ENCODE data around the gene RMND1. TPM values are rescaled to one million over a fixed set of nuclear protein-coding genes. Genes with fewer than 3 reads are reported as not detected.

Gene RMND1
- total and polyA plus RNA-seq, 2 experiments from 2014 or later = 29.9 to 30.6 TPM

GRCh38 chr6:151437401-151437800 lies 14.5 kb downstream of the RMND1 start:
- H3K79me2 ChIP-seq (ENCODE audit: insufficient read depth) = peaks cover 86% of the 10 kb centered on the region
- H3K4me3 ChIP-seq = no peak overlapping the region
- no peaks in the 10 kb centered on the region for H4K20me1 ChIP-seq (ENCODE audit: insufficient read depth)
- DNase-seq = peak; percentile 51
- peaks cover 12% of the 10 kb centered on the region for H3K36me3 ChIP-seq (ENCODE audit: low read depth)
- peak overlapping the region; percentile 27; the same call in 1 of the 2 replicates for H3K9ac ChIP-seq
- TF ChIP-seq EZH2phosphoT487 (IDR thresholded peaks at IDR 0.05; ENCODE audit: insufficient read depth, low read depth) (no peak), EZH2 (IDR thresholded peaks at IDR 0.05; ENCODE audit: insufficient read depth, poor library complexity, severe bottlenecking) (no peak)
- H3K4me1 ChIP-seq (ENCODE audit: insufficient read depth) = peaks cover 34% of the 10 kb centered on the region
- peak overlapping the region; percentile 83 for H3K27ac ChIP-seq
- in situ Hi-C loops (cut with MboI) = no loop called here
- no peaks in the 10 kb centered on the region for H3K27me3 ChIP-seq (replicated peaks; ENCODE audit: insufficient read depth)
- H3K9me2 ChIP-seq (ENCODE audit: insufficient read depth) = no peaks in the 10 kb centered on the region
- no peak overlapping the region for H2AFZ ChIP-seq
- peaks cover 37% of the 10 kb centered on the region for H3F3A ChIP-seq (ENCODE audit: insufficient read depth)
- peak overlapping the region; percentile 44 for H3K4me2 ChIP-seq (ENCODE audit: unreplicated experiment)
- no peaks in the 10 kb centered on the region for H3K9me3 ChIP-seq (ENCODE audit: low read depth)

GRCh38 chr6:151436802-151437201 lies 15.1 kb downstream of the RMND1 start:
- no peaks in the 10 kb centered on the region for H3K27me3 ChIP-seq (replicated peaks; ENCODE audit: insufficient read depth)

GRCh38 chr6:151436300-151436699 lies 15.6 kb downstream of the RMND1 start:
- in situ Hi-C loops (cut with MboI) = no loop called here
- H3K79me2 ChIP-seq (ENCODE audit: insufficient read depth) = peaks cover 80% of the 10 kb centered on the region

More at GRCh38 chr6:151436802-151437201, 15.1 kb downstream of the RMND1 start:
- no peaks in the 10 kb centered on the region for H4K20me1 ChIP-seq (ENCODE audit: insufficient read depth)
- peak overlapping the region; percentile 83 for H3K27ac ChIP-seq
- peaks cover 37% of the 10 kb centered on the region for H3F3A ChIP-seq (ENCODE audit: insufficient read depth)
- peaks cover 85% of the 10 kb centered on the region for H3K79me2 ChIP-seq (ENCODE audit: insufficient read depth)
- no peak overlapping the region for H3K4me3 ChIP-seq
- in situ Hi-C loops (cut with MboI) = no loop called here
- DNase-seq = peak; percentile 87
- TF ChIP-seq EZH2 (IDR thresholded peaks at IDR 0.05; ENCODE audit: insufficient read depth, poor library complexity, severe bottlenecking) (no peak), EZH2phosphoT487 (IDR thresholded peaks at IDR 0.05; ENCODE audit: insufficient read depth, low read depth) (no peak)
- peak overlapping the region; percentile 27; the same call in 1 of the 2 replicates for H3K9ac ChIP-seq
- peaks cover 14% of the 10 kb centered on the region for H3K36me3 ChIP-seq (ENCODE audit: low read depth)
- H3K4me2 ChIP-seq (ENCODE audit: unreplicated experiment) = peak overlapping the region; percentile 44
- H3K9me3 ChIP-seq (ENCODE audit: low read depth) = no peaks in the 10 kb centered on the region
- peaks cover 34% of the 10 kb centered on the region for H3K4me1 ChIP-seq (ENCODE audit: insufficient read depth)
- no peaks in the 10 kb centered on the region for H3K9me2 ChIP-seq (ENCODE audit: insufficient read depth)
- no peak overlapping the region for H2AFZ ChIP-seq

GRCh38 chr6:151434369-151434768 lies 17.6 kb downstream of the RMND1 start:
- DNase-seq = no peak
- Histone ChIP-seq H3K36me3 (ENCODE audit: low read depth) (peaks cover 25% of the 10 kb centered on the region), H3K27me3 (replicated peaks; ENCODE audit: insufficient read depth) (no peaks in the 10 kb centered on the region), H3K4me2 (ENCODE audit: unreplicated experiment) (no peak overlapping the region), H3K79me2 (ENCODE audit: insufficient read depth) (peaks cover 61% of the 10 kb centered on the region), H4K20me1 (ENCODE audit: insufficient read depth) (no peaks in the 10 kb centered on the region), H3K4me3 (no peak overlapping the region), H3K4me1 (ENCODE audit: insufficient read depth) (peaks cover 20% of the 10 kb centered on the region), H3K9me2 (ENCODE audit: insufficient read depth) (no peaks in the 10 kb centered on the region), H2AFZ (no peak overlapping the region), H3K9me3 (ENCODE audit: low read depth) (no peaks in the 10 kb centered on the region), H3F3A (ENCODE audit: insufficient read depth) (peaks cover 27% of the 10 kb centered on the region), H3K9ac (no peak overlapping the region), H3K27ac (no peak overlapping the region)
- in situ Hi-C loops (cut with MboI) = no loop called here
- TF ChIP-seq EZH2 (IDR thresholded peaks at IDR 0.05; ENCODE audit: insufficient read depth, poor library complexity, severe bottlenecking) = no peak
- TF ChIP-seq EZH2phosphoT487 (IDR thresholded peaks at IDR 0.05; ENCODE audit: insufficient read depth, low read depth) = no peak
- WGBS, 2 experiments (ENCODE audit: low coverage in 1 of 2, low lambda C conversion rate in 2 of 2, missing lambda C conversion rate in 2 of 2) = 21 to 30% methylated on average over 2 of the region's 2 CpGs

More at GRCh38 chr6:151436300-151436699, 15.6 kb downstream of the RMND1 start:
- WGBS, 2 experiments (ENCODE audit: low coverage in 1 of 2, low lambda C conversion rate in 2 of 2, missing lambda C conversion rate in 2 of 2) = 33 to 35% methylated on average over 3 of the region's 3 CpGs
- Histone ChIP-seq H4K20me1 (ENCODE audit: insufficient read depth) (no peaks in the 10 kb centered on the region), H3F3A (ENCODE audit: insufficient read depth) (peaks cover 37% of the 10 kb centered on the region), H3K4me3 (no peak overlapping the region), H3K9me3 (ENCODE audit: low read depth) (no peaks in the 10 kb centered on the region), H3K27ac (peak overlapping the region; percentile 83), H3K4me2 (ENCODE audit: unreplicated experiment) (peak overlapping the region; percentile 44), H3K9me2 (ENCODE audit: insufficient read depth) (no peaks in the 10 kb centered on the region), H3K27me3 (replicated peaks; ENCODE audit: insufficient read depth) (no peaks in the 10 kb centered on the region), H3K4me1 (ENCODE audit: insufficient read depth) (peaks cover 32% of the 10 kb centered on the region), H3K36me3 (ENCODE audit: low read depth) (peaks cover 14% of the 10 kb centered on the region), H2AFZ (no peak overlapping the region), H3K9ac (0 out of 2 replicates have a peak overlapping the region, but pooled peaks have one; percentile 17)
- no peak for TF ChIP-seq EZH2 (IDR thresholded peaks at IDR 0.05; ENCODE audit: insufficient read depth, poor library complexity, severe bottlenecking)
- no peak for TF ChIP-seq EZH2phosphoT487 (IDR thresholded peaks at IDR 0.05; ENCODE audit: insufficient read depth, low read depth)
- DNase-seq = peak; percentile 28

GRCh38 chr6:151432651-151433050 lies 19.3 kb downstream of the RMND1 start:
- no peak overlapping the region for H2AFZ ChIP-seq
- in situ Hi-C loops (cut with MboI) = no loop called here

More at GRCh38 chr6:151432651-151433050, 19.3 kb downstream of the RMND1 start:
- TF ChIP-seq EZH2 (IDR thresholded peaks at IDR 0.05; ENCODE audit: insufficient read depth, poor library complexity, severe bottlenecking) (no peak), EZH2phosphoT487 (IDR thresholded peaks at IDR 0.05; ENCODE audit: insufficient read depth, low read depth) (no peak)
- H3K79me2 ChIP-seq (ENCODE audit: insufficient read depth) = peaks cover 43% of the 10 kb centered on the region
- no peaks in the 10 kb centered on the region for H4K20me1 ChIP-seq (ENCODE audit: insufficient read depth)
- H3K4me1 ChIP-seq (ENCODE audit: insufficient read depth) = peaks cover 16% of the 10 kb centered on the region
- peaks cover 19% of the 10 kb centered on the region for H3F3A ChIP-seq (ENCODE audit: insufficient read depth)
- WGBS, 2 experiments (ENCODE audit: low coverage in 1 of 2, low lambda C conversion rate in 2 of 2, missing lambda C conversion rate in 2 of 2) = 99 to 100% methylated on average over 4 of the region's 4 CpGs
- H3K4me2 ChIP-seq (ENCODE audit: unreplicated experiment) = no peak overlapping the region
- no peak overlapping the region for H3K27ac ChIP-seq
- no peak overlapping the region for H3K4me3 ChIP-seq
- no peaks in the 10 kb centered on the region for H3K9me3 ChIP-seq (ENCODE audit: low read depth)
- DNase-seq = no peak
- H3K9ac ChIP-seq = no peak overlapping the region
- H3K27me3 ChIP-seq (replicated peaks; ENCODE audit: insufficient read depth) = no peaks in the 10 kb centered on the region
- peaks cover 37% of the 10 kb centered on the region for H3K36me3 ChIP-seq (ENCODE audit: low read depth)
- H3K9me2 ChIP-seq (ENCODE audit: insufficient read depth) = no peaks in the 10 kb centered on the region
